Measurements from ENCODE around the gene CCAR1.
"Not testable (repeated sequence)": the region's sequence is repeated elsewhere in the genome, so short reads cannot be mapped to it uniquely, and the experiment has no call there.

- not testable (repeated sequence) for TF ChIP-seq CTCF, POLR2A (IDR thresholded peaks at IDR 0.05)
These were observed 46.4 kb downstream of the CCAR1 start for GRCh38 chr10:68767407-68767806.

All from testis (tissue), 2 donors.